OCI-LY7 (cell line): ENCODE measurements around the gene GTF2A2. TPM values are rescaled to one million over a fixed set of nuclear protein-coding genes. Genes with fewer than 3 reads are reported as not detected.

Experiments used
- BruUV-seq: library from RNA; stranded (reverse); fragments of 400-500 nt; replicated peaks from 2 replicates; lab custom pipeline; 2021; lab: Mats Ljungman, UMichigan
- CTCF ChIA-PET: fragments of 300-600 bp; sonication (Branson Sonifier 250); formaldehyde crosslinking; loops from one replicate; lab custom pipeline; 2022; ENCODE audit warnings: antibody characterized with exemption; ENCODE audit not compliant: unreplicated experiment; lab: Charles Lee
- POLR2A ChIA-PET: fragments of 300-600 bp; sonication (Branson Sonifier 250); formaldehyde crosslinking; loops from one replicate; lab custom pipeline; 2022; ENCODE audit warnings: antibody characterized with exemption; lab: Charles Lee
- DNase-seq: peaks from one replicate; pipeline ENCODE4 v3.0.0-alpha.2; 2015; ENCODE audit warnings: low spot score
- H2AFZ ChIP-seq: fragments of 200-600 bp; sonication (generic), shearing (Covaris generic); 2 replicates; pipeline ENCODE4 v1.6.1; 2014; ENCODE audit warnings: mild to moderate bottlenecking, antibody characterized with exemption, low read length, moderate library complexity
- H3K27ac ChIP-seq: fragments of 200-600 bp; sonication (generic); 2 replicates; pipeline ENCODE4 v1.5.1; 2014; ENCODE audit warnings: mixed run types, low read depth, mild to moderate bottlenecking, moderate library complexity, low read length, inconsistent platforms; ENCODE audit not compliant: poor library complexity, severe bottlenecking
- H3K36me3 ChIP-seq: fragments of 200-600 bp; sonication (generic); 2 replicates; pipeline ENCODE4 v1.6.1; 2014; ENCODE audit warnings: mild to moderate bottlenecking, antibody characterized with exemption, low read length, moderate library complexity, mixed read lengths; ENCODE audit not compliant: insufficient read depth
- H3K4me1 ChIP-seq: fragments of 200-600 bp; sonication (generic); 2 replicates; pipeline ENCODE4 v1.5.1; 2014; ENCODE audit warnings: mild to moderate bottlenecking, low read length; ENCODE audit not compliant: insufficient read depth, poor library complexity, severe bottlenecking
- H3K4me2 ChIP-seq: fragments of 200-600 bp; sonication (generic); 2 replicates; pipeline ENCODE4 v1.6.1; 2014; ENCODE audit warnings: mild to moderate bottlenecking, low read length
- H3K4me3 ChIP-seq: fragments of 200-600 bp; sonication (generic); 2 replicates; pipeline ENCODE4 v1.5.1; 2014; ENCODE audit warnings: mild to moderate bottlenecking, low read depth, low read length; ENCODE audit not compliant: poor library complexity, severe bottlenecking
- H3K79me2 ChIP-seq: fragments of 200-600 bp; sonication (generic); 2 replicates; pipeline ENCODE4 v1.6.1; 2016; ENCODE audit warnings: low read depth, mild to moderate bottlenecking, low read length, moderate library complexity, mixed read lengths; ENCODE audit not compliant: insufficient read depth
- H3K9me2 ChIP-seq: fragments of 200-600 bp; sonication (generic); 2 replicates; pipeline ENCODE4 v1.6.1; 2016; ENCODE audit warnings: mild to moderate bottlenecking, low read length, mixed read lengths; ENCODE audit not compliant: insufficient read depth
- H3K9me3 ChIP-seq: fragments of 200-600 bp; sonication (generic); 2 replicates; pipeline ENCODE4 v1.6.1; 2014; ENCODE audit warnings: mild to moderate bottlenecking, mixed run types, low read length, mixed read lengths
- H4K20me1 ChIP-seq: fragments of 200-600 bp; sonication (generic); 2 replicates; pipeline ENCODE4 v1.6.1; 2014; ENCODE audit warnings: mild to moderate bottlenecking, antibody characterized with exemption, low read length, moderate library complexity, mixed read lengths; ENCODE audit not compliant: insufficient read depth
- EZH2phosphoT487 ChIP-seq: fragments of 200-600 bp; sonication (generic); IDR thresholded peaks from 2 replicates; pipeline ENCODE4 v1.6.1; 2018; ENCODE audit warnings: low read depth, borderline replicate concordance, mild to moderate bottlenecking, mixed run types, antibody characterized with exemption, low read length, moderate library complexity, mixed read lengths
- intact Hi-C: fragments of 100-400 bp; cut with micrococcal nuclease; formaldehyde crosslinking; loops from one replicate; pipeline ENCODE4 v1.10.0; 2022; ENCODE audit not compliant: unreplicated experiment
- total RNA-seq, 2 experiments: library from RNA; depleted of rRNA in 1 of 2; stranded (reverse); fragments of >200 nt in 1 of 2; shearing (Covaris generic) in 1 of 2; gene quantifications; 2 replicates each; pipeline ENCODE4 v1.2.3, GENCODE V29; 2014 to 2022
- TF ChIP-seq, protein P1 (sequence below): fragments of 200-600 bp; sonication (generic); conservative IDR thresholded peaks from 2 replicates; pipeline ENCODE4 v1.5.1; 2014; ENCODE audit warnings: mild to moderate bottlenecking, antibody characterized with exemption, low read length, moderate library complexity, mixed read lengths

Gene GTF2A2
- total RNA-seq, 2 experiments from 2014 or later = 69.3 to 139 TPM

DNA sequence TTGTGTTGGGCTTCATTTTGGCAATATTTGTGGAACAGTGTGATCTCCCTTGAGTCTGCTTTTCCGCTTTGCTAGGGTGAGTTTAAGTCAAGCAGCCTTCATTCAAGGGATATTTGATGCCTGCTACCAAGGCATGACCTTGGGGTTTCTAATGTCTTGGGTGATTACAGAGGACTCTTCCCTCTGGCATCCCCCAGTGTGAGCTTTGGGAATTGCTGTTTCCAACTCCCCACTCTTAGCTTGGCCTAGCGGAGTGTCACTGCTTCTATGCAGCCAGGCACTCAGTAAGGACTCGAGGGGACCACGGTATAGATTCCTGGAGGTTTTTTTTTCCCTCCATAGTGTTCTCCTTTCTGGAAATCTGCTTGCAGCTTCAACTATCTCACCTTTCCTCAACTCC, 24.6 kb downstream of the GTF2A2 start:
- POLR2A ChIA-PET = interaction anchor here (1.5 kb wide), 1 partner anchor 13 kb away, joined by 3 read pairs; no protein-coding TSS in a partner anchor
- Histone ChIP-seq H4K20me1 (no peaks in the 10 kb centered on the region), H3K9me3 (no peaks in the 10 kb centered on the region), H3K79me2 (no peaks in the 10 kb centered on the region), H3K36me3 (peaks cover 13% of the 10 kb centered on the region), H3K4me1 (no peaks in the 10 kb centered on the region), H3K27ac (no peak overlapping the region), H3K4me3 (no peak overlapping the region), H2AFZ (no peak overlapping the region), H3K4me2 (no peak overlapping the region), H3K9me2 (no peaks in the 10 kb centered on the region)
- DNase-seq = no peak
- intact Hi-C loops = no loop called here
- BruUV-seq = no TSS peak
- CTCF ChIA-PET = no interaction called here
- TF ChIP-seq, protein P1, sequence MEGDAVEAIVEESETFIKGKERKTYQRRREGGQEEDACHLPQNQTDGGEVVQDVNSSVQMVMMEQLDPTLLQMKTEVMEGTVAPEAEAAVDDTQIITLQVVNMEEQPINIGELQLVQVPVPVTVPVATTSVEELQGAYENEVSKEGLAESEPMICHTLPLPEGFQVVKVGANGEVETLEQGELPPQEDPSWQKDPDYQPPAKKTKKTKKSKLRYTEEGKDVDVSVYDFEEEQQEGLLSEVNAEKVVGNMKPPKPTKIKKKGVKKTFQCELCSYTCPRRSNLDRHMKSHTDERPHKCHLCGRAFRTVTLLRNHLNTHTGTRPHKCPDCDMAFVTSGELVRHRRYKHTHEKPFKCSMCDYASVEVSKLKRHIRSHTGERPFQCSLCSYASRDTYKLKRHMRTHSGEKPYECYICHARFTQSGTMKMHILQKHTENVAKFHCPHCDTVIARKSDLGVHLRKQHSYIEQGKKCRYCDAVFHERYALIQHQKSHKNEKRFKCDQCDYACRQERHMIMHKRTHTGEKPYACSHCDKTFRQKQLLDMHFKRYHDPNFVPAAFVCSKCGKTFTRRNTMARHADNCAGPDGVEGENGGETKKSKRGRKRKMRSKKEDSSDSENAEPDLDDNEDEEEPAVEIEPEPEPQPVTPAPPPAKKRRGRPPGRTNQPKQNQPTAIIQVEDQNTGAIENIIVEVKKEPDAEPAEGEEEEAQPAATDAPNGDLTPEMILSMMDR = 0 out of 2 replicates have a peak, but pooled peaks have one; percentile 32
- no peak for TF ChIP-seq EZH2phosphoT487

DNA sequence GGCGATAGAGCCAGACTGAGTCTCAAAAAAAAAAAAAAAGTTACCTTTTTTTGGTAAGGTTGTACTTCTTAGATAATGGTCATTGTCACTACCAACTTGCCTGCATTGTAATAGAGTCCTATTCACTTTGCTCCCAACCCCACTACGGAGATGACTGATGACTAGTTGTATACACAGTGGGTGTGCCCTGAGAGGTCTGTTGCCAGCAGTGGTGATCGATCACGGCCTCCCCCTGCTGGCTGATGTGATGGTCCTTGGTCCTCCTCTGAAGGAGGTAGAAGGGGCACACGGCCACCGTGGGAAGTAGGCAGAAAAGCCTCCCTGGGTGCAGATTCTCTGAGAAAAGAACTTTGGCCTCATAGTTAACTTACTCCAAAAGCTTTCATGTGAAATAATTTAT, 35.0 kb downstream of the GTF2A2 start:
- no TSS peak for BruUV-seq
- H3K9me2 ChIP-seq = no peaks in the 10 kb centered on the region
- no peaks in the 10 kb centered on the region for H3K79me2 ChIP-seq
- TF ChIP-seq, protein P1 = peak; percentile 69
- no peak for TF ChIP-seq EZH2phosphoT487
- no peak overlapping the region for H2AFZ ChIP-seq
- H4K20me1 ChIP-seq = no peaks in the 10 kb centered on the region
- ChIA-PET CTCF (no interaction called here), POLR2A (interaction anchor here (0.6 kb wide), 2 partner anchors 31 to 807 kb away, joined by 3 to 4 read pairs; no protein-coding TSS in a partner anchor)
- H3K4me2 ChIP-seq = no peak overlapping the region
- intact Hi-C loops = loop anchor here (2.0 kb wide), 1 partner anchor 89 kb away; no protein-coding TSS in a partner anchor
- H3K36me3 ChIP-seq = no peaks in the 10 kb centered on the region
- peak; percentile 51 for DNase-seq
- H3K4me1 ChIP-seq = no peaks in the 10 kb centered on the region
- H3K4me3 ChIP-seq = no peak overlapping the region
- H3K27ac ChIP-seq = no peak overlapping the region
- no peaks in the 10 kb centered on the region for H3K9me3 ChIP-seq

DNA sequence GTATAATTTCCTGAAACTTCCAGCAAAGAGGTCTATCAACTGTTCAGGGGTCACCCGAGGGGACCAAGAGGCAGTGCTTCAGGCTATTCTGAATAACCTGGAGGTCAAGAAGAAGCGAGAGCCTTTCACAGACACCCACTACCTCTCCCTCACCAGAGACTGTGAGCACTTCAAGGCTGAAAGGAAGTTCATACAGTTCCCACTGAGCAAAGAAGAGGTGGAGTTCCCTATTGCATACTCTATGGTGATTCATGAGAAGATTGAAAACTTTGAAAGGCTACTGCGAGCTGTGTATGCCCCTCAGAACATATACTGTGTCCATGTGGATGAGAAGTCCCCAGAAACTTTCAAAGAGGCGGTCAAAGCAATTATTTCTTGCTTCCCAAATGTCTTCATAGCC, 38.9 kb downstream of the GTF2A2 start:
- intact Hi-C loops = no loop called here
- no peaks in the 10 kb centered on the region for H3K36me3 ChIP-seq
- no peaks in the 10 kb centered on the region for H3K9me2 ChIP-seq
- no peak for DNase-seq
- H4K20me1 ChIP-seq = no peaks in the 10 kb centered on the region
- H3K9me3 ChIP-seq = no peaks in the 10 kb centered on the region
- H3K4me2 ChIP-seq = no peak overlapping the region
- no peak overlapping the region for H3K27ac ChIP-seq
- POLR2A ChIA-PET = no interaction called here
- H3K4me1 ChIP-seq = peaks cover 7% of the 10 kb centered on the region
- no TSS peak for BruUV-seq
- no peaks in the 10 kb centered on the region for H3K79me2 ChIP-seq
- no peak overlapping the region for H2AFZ ChIP-seq
- TF ChIP-seq EZH2phosphoT487 = no peak
- TF ChIP-seq, protein P1 = no peak
- CTCF ChIA-PET = no interaction called here
- no peak overlapping the region for H3K4me3 ChIP-seq
